Adipocyte (in vitro differentiated cells): Measurements from ENCODE around the gene MYLK3.

Experiments
- DNase-seq: peaks from one replicate; pipeline ENCODE4 v3.0.0-alpha.2; 2015; ENCODE audit warnings: low read depth
- H3K27me3 ChIP-seq: replicated peaks from 2 replicates; pipeline ENCODE4 v1.7.0; 2013; ENCODE audit warnings: mild to moderate bottlenecking, low read length, moderate library complexity; ENCODE audit not compliant: control insufficient read depth, insufficient read depth
- H3K36me3 ChIP-seq: 2 replicates; pipeline ENCODE4 v1.7.0; 2013; ENCODE audit warnings: low read length, mild to moderate bottlenecking, moderate library complexity; ENCODE audit not compliant: control insufficient read depth, insufficient read depth, severe bottlenecking
- H3K4me1 ChIP-seq: 2 replicates; pipeline ENCODE4 v1.7.0; 2013; ENCODE audit warnings: mild to moderate bottlenecking, low read length, moderate library complexity; ENCODE audit not compliant: control insufficient read depth, insufficient read depth
- H3K4me3 ChIP-seq: 2 replicates; pipeline ENCODE4 v1.7.0; 2013; ENCODE audit warnings: mild to moderate bottlenecking, low read length, moderate library complexity
- H3K9ac ChIP-seq: 2 replicates; pipeline ENCODE4 v1.7.0; 2013; ENCODE audit warnings: mild to moderate bottlenecking, low read length, moderate library complexity
- H3K9me3 ChIP-seq: 2 replicates; pipeline ENCODE4 v1.7.0; 2013; ENCODE audit warnings: mild to moderate bottlenecking, low read length, moderate library complexity; ENCODE audit not compliant: control insufficient read depth

MYLK3 gene

DNA sequence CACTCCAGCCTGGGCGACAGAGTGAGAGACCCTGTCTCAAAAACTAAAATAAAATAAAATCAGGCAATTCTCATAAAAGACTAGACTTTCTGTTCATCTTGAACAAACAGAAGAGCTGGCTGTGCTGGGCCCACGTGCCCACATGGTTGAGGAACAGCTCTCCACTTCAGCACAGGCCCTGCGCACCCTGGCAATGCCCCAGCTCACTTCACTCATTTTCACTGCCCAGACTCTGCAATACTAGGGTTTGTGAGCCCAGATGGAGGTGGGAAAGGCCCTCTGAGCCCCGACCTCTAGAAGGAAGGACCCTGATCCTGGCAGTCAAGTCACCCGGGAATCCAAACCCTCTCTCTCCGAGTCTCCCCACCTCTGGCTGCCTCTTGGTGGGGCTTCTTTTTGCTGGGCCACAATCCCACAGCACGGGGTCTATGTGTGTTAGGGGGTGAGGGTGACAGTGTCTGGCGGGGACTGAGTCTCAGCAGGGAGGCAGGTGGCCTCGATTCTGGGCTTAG lies 14.8 kb downstream of the MYLK3 start:
- Histone ChIP-seq H3K36me3 (no peaks in the 10 kb centered on the region), H3K27me3 (peaks cover 7% of the 10 kb centered on the region), H3K9ac (no peak overlapping the region), H3K4me1 (no peaks in the 10 kb centered on the region), H3K4me3 (no peak overlapping the region), H3K9me3 (no peaks in the 10 kb centered on the region)
- no peak for DNase-seq

DNA sequence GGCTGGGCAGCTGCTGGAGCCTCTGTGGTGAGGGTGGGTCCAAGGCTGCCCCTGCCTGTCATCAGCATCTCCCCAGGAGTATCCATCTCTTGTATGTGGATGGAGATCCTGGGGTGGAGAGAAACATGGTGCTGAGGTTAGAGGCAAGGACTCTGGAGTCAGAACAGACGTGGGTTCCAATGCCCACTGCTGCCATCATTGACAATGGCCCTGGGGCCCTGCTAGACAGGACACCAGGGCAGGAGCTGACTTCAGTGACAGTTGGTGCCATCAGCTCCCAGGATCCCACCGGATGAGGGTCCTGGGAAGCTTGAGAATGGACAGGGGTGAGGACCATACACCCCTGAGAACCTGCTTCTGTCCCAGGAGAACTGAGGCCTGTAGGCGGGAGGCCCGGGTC lies 15.6 kb downstream of the MYLK3 start:
- no peak overlapping the region for H3K4me3 ChIP-seq
- H3K27me3 ChIP-seq = peaks cover 7% of the 10 kb centered on the region
- no peaks in the 10 kb centered on the region for H3K36me3 ChIP-seq
- H3K4me1 ChIP-seq = no peaks in the 10 kb centered on the region
- no peak overlapping the region for H3K9ac ChIP-seq
- H3K9me3 ChIP-seq = no peaks in the 10 kb centered on the region
- DNase-seq = no peak

DNA sequence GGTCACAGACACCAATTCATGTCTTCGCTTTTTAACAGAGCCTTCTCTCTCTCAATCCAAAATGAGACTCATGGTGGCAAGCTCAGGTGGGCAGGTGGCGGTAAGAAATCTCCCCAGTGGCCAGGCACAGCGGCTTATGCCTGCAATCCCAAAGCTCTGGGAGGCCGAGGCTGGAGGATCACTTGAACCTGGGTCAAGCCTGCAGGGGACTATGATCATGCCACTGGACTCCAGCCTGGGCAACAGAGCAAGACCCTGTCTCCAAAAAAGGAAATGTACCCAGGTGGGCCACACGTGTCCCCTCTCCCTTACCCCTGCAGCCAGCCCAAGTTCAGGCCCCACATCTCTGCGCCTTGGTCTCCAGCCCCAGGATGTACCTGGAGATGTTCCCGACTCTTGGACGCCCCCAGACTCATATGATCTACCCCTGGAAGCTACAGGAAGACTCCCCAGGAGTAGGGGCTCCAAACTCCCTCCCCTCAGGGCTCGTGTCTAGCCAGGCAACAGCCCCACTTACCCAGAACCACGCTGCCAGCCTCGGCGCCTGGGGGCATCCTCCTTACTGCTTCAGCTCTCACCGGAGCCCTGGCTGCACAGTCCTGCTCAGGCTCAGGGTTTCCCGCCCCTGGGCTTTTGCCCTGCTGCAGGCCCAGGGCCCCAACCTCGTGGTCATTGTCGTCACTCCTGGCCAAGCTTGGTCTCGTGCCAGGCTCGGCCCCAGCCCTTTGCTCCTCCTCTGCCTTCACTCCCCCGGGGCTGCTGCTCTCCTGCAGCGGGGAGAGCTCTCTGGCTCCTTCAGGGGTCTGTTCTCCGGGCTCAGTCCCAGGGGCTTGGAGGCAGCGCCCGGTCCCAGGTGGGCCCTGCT lies 16.2 kb downstream of the MYLK3 start:
- Histone ChIP-seq H3K36me3 (no peaks in the 10 kb centered on the region), H3K9me3 (no peaks in the 10 kb centered on the region), H3K4me1 (no peaks in the 10 kb centered on the region), H3K9ac (no peak overlapping the region), H3K4me3 (no peak overlapping the region), H3K27me3 (peaks cover 7% of the 10 kb centered on the region)
- DNase-seq = no peak

DNA sequence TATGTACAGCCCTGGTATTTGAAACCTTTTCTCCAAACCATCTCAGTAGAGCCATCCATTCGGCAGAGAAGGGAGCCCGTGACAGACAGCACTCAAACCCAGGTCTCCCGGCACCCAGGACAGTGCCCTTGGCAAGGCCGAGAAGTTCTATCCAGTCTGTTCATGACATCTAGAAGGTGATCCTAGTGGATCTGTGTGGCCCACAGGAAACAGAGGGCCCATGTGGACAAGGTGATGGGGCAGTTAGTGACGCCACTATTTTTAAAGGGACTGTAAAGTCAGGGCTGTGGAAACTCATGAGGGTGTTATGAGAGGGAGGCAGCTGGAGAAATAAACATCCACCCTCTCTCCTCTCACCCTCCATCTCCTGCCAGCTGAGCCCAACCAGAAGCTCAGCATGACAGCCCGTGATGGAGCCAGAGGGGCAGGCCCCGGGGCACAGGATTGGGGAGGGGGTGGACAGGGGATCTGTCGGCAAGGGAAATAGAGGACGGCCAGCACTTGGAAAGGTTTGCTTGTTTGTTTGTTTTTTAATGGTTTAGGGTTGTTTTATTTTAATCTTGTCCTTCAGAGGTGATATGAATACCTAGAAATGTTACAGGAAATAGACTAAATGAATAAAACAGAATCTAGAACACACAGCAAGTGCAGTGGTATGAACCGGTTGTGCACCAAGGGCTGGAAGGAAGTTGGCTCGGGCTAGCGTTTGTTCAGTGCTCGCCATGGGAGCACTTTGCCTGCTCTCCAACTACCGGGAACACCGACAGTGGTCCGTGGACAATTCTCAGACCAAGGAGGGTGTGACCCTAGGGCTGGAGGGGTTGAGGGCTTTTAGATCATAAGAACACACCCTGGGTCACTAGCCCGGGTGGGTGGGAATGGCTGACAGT lies 17.1 kb downstream of the MYLK3 start:
- no peak overlapping the region for H3K4me3 ChIP-seq
- no peaks in the 10 kb centered on the region for H3K9me3 ChIP-seq
- DNase-seq = no peak
- H3K36me3 ChIP-seq = no peaks in the 10 kb centered on the region
- H3K27me3 ChIP-seq = peaks cover 7% of the 10 kb centered on the region
- H3K9ac ChIP-seq = no peak overlapping the region
- H3K4me1 ChIP-seq = no peaks in the 10 kb centered on the region

DNA sequence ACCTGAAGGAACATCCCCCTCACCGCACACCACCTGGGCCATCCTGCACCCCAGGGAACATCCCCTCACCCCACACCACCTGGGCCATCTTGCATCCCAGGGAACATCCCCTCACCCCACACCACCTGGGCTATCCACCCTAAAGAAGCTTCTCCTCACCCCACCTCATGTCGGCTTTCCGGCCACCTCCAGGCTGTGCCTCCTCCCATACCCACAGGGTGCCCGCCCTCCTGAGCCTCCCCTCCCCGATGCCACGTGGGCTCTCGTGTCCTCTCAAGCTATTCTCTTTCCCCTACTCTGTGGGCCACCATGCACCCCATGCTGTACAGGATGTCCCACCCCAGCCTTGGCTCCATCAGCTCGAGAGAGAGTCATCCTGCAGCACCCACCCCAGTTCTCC lies 18.0 kb downstream of the MYLK3 start:
- Histone ChIP-seq H3K27me3 (peaks cover 3% of the 10 kb centered on the region), H3K4me1 (no peaks in the 10 kb centered on the region), H3K36me3 (no peaks in the 10 kb centered on the region), H3K4me3 (no peak overlapping the region), H3K9ac (no peak overlapping the region), H3K9me3 (peaks cover 6% of the 10 kb centered on the region)
- no peak for DNase-seq

DNA sequence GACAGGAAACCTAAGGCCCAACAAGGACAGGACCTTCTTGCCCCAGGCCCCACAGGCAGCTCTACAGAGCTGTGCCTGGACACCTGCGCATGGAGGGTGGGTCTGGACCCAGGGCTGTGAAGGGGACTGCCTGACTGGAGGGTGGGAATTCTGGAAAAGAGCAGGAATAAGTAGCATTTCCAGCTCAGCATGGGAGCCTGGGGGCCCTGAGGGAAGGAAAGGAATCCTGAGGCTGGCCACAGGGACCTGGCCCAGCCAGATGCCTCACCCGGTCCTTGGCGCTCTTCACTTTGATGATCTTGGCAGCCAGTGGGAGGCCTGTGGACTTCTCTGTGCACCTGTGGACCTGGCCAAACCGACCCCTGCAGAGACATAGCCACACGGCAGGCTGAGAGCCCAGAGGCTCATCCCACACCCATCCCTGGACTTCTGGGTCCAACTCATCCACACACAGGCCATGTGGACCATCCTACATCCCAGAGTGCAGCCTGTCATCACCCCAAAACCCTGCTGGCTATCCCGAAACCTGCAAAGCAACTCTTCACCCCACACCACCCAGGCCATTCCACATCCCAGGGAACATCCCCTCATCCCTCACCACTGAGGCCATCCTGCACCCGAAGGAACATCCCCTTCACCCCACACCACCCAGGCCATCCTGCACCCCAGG lies 18.7 kb downstream of the MYLK3 start:
- H3K9ac ChIP-seq = no peak overlapping the region
- H3K27me3 ChIP-seq = peaks cover 3% of the 10 kb centered on the region
- no peaks in the 10 kb centered on the region for H3K36me3 ChIP-seq
- no peak for DNase-seq
- H3K4me3 ChIP-seq = no peak overlapping the region
- H3K9me3 ChIP-seq = peaks cover 6% of the 10 kb centered on the region
- no peaks in the 10 kb centered on the region for H3K4me1 ChIP-seq

DNA sequence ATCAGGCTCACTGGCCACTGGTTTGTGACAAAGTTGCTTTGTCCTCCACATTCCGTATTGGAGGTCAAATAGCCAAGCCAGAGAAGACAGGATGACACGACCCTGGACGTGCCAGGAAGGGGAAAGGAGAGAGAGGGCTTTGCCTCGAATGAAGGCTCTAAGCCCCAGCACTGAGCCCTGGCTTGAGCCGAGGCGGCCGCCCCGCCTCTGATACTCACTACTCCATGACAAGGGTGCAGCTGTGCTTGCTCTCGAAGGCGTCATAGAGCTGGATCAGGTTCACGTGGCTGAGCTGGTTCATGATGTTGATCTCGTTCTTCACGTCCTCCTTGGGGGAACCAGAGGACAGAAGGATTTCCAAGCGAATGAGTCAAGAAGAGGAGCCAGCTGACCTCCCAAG lies 19.3 kb downstream of the MYLK3 start:
- Histone ChIP-seq H3K9ac (no peak overlapping the region), H3K27me3 (peaks cover 3% of the 10 kb centered on the region), H3K36me3 (no peaks in the 10 kb centered on the region), H3K4me3 (no peak overlapping the region), H3K4me1 (no peaks in the 10 kb centered on the region), H3K9me3 (peaks cover 6% of the 10 kb centered on the region)
- DNase-seq = no peak

DNA sequence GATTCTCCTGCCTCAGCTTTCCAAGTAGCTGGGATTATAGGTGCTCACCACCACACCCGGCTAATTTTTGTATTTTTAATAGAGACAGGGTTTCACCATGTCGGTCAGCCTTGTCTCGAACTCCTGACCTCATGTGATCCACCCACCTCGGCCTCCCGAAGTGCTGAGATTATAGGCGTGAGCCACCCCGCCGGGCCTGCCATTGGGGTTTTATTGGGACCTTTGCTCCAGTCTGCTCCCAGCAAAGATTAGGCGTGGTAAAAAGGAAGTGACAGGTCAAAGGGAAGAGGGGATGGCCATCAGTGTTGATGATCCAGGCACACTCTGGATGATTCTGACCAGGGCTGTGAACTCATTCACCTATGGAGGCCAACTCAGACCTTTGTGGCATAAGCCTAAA lies 20.5 kb downstream of the MYLK3 start:
- H3K4me1 ChIP-seq = no peaks in the 10 kb centered on the region
- peaks cover 3% of the 10 kb centered on the region for H3K27me3 ChIP-seq
- DNase-seq = no peak
- no peak overlapping the region for H3K4me3 ChIP-seq
- peaks cover 6% of the 10 kb centered on the region for H3K9me3 ChIP-seq
- H3K36me3 ChIP-seq = no peaks in the 10 kb centered on the region
- H3K9ac ChIP-seq = no peak overlapping the region

DNA sequence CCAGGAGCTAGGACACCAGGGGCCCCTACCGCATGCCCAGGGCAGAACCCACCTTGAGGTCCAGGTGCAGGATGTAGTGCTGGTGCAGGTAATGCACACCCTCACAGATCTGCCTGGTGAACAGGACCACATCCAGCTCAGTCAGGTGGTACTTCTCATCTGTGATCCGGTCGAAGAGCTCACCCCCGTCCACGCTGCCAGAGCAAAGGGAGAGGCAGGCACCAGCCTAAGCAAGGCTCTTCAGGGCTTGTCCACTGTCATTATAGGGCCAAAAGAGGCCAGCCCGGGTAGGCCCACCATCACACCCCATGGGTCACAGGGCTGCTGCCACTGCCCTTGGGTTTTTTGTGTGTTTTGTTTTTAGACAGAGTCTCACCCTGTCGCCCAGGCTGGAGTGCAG lies 21.0 kb downstream of the MYLK3 start:
- DNase-seq = no peak
- Histone ChIP-seq H3K9ac (no peak overlapping the region), H3K4me1 (no peaks in the 10 kb centered on the region), H3K27me3 (peaks cover 3% of the 10 kb centered on the region), H3K36me3 (no peaks in the 10 kb centered on the region), H3K4me3 (no peak overlapping the region), H3K9me3 (peaks cover 6% of the 10 kb centered on the region)

DNA sequence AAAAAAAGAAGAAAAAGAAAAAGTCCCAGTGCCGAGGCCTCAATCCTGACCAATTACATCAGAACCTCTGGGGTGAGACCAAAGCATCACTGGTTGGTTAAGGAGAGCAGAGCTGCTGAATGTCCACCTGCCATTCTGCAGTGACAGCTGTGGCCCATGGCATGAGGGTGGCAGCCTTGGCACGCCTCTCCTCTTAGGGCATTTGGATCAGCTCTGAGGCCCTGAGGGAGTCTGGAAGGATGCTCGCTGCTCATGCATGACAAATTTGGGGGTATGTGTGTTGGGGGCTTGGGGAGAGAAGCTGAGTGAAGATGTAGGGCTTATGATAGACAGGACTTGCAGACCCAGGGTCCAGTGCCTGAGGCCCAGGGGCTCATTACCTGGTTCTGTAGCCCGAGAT lies 26.3 kb downstream of the MYLK3 start:
- H3K4me1 ChIP-seq = no peaks in the 10 kb centered on the region
- H3K4me3 ChIP-seq = no peak overlapping the region
- no peak for DNase-seq

DNA sequence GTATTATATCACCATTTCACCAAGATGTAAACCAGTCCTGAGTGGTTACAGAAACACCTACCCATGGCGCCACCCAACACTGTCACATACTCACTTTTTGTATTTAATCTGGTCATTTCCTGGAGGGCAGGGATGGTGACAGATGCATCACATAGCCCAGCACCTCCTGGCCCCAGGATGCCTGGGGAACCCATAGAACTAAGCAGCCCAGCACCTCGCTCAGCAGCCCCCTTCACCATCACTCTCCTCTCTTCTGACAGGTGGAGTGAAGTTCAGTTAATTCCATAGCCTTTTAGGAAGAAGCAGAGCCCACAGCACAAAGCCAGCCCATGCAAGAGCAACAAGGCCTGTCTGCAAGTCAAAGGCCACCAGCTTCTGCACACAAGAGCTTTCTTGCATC lies 27.5 kb downstream of the MYLK3 start:
- peaks cover under 1% of the 10 kb centered on the region for H3K27me3 ChIP-seq
- H3K4me1 ChIP-seq = no peaks in the 10 kb centered on the region
- H3K9me3 ChIP-seq = peaks cover 5% of the 10 kb centered on the region
- no peak overlapping the region for H3K9ac ChIP-seq
- no peak overlapping the region for H3K4me3 ChIP-seq
- DNase-seq = no peak
- H3K36me3 ChIP-seq = no peaks in the 10 kb centered on the region

More for the DNA sequence above, 26.3 kb downstream of the MYLK3 start:
- Histone ChIP-seq H3K9me3 (peaks cover 6% of the 10 kb centered on the region), H3K36me3 (no peaks in the 10 kb centered on the region), H3K9ac (no peak overlapping the region), H3K27me3 (no peaks in the 10 kb centered on the region)
